Esophagus squamous epithelium (tissue), 4 donors: Measurements from ENCODE around the gene PRELP.

Experiments
- CTCF ChIP-seq, 6 experiments: fragments of 450-650 bp in 4 of 6; fragments of 200-600 bp in 2 of 6; sonication (generic) in 2 of 6; IDR thresholded peaks; one replicate each; pipeline ENCODE4 v1.5.1; 2016 to 2019; ENCODE audit warnings: antibody characterized with exemption in 6 of 6, mild to moderate bottlenecking in 4 of 6, moderate library complexity in 4 of 6
- POLR2A ChIP-seq, 4 donors: fragments of 450-650 bp; IDR thresholded peaks; one replicate each; pipeline ENCODE4 v1.6.1; 2017; ENCODE audit warnings: antibody characterized with exemption in 4 of 4, mild to moderate bottlenecking in 4 of 4, moderate library complexity in 3 of 4

DNA sequence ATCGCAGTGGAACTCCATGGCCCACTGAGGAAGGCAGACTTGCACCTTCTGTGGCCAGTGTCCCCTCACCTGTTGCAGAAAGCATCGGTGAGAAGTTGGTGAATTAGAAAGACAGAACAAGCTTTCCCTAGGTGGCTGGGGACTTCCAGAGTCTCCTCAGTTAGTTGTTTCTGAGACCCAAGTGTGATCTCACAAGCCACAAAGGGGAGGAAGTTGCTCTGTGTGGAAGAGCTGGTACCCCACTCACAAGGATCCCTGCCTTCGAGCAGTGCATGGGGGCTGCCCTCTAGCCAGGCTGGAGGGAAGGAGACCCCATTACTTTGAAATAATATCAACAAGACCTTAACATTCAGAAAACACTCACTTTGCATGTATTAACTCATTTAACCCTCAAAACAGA, 2.1 kb downstream of the PRELP start:
- TF ChIP-seq CTCF (IDR thresholded peaks at IDR 0.05) (no peak), POLR2A (IDR thresholded peaks at IDR 0.05) (no peak)
